GM12878 (cell line): ENCODE data around the gene SLC4A1. TPM values are rescaled to one million over a fixed set of nuclear protein-coding genes. Genes with fewer than 3 reads are reported as not detected.

Experiments used
- ATAC-seq: fragments of 200-7000 bp; cut with Tn5 transposase; 3 replicates; pipeline ENCODE4 v1.9.1; 2020; ENCODE audit warnings: mild to moderate bottlenecking, moderate library complexity
- BruUV-seq: library from RNA; stranded (reverse); fragments of 400-500 nt; replicated peaks from 2 replicates; lab custom pipeline; 2021; lab: Mats Ljungman, UMichigan
- CTCF ChIA-PET: fragments of 300-600 bp; sonication (Branson Sonifier 250); formaldehyde crosslinking; extraction: SDS; loops from one replicate; lab custom pipeline; 2021; ENCODE audit warnings: inconsistent platforms; lab: Yijun Ruan, JAX
- POLR2A ChIA-PET: fragments of 350-600 bp; formaldehyde crosslinking; extraction: SDS; loops from one replicate; lab custom pipeline; 2021; ENCODE audit warnings: inconsistent platforms; lab: Charles Lee
- RAD21 ChIA-PET: fragments of 300-600 bp; sonication (Branson Sonifier 250); formaldehyde crosslinking; loops from one replicate; lab custom pipeline; 2023; ENCODE audit warnings: antibody characterized with exemption; ENCODE audit not compliant: unreplicated experiment; lab: Charles Lee
- SMC1A ChIA-PET: fragments of 300-600 bp; sonication (Branson Sonifier 250); formaldehyde crosslinking; loops from one replicate; lab custom pipeline; 2023; ENCODE audit not compliant: unreplicated experiment, uncharacterized antibody; lab: Charles Lee
- DNase-seq: peaks from one replicate; pipeline ENCODE4 v3.0.0-alpha.2; 2011; ENCODE audit warnings: low read depth, low spot score
- FAIRE-seq: peaks from 3 replicates; lab custom pipeline; 2011; peaks lifted over from hg19 to GRCh38; lab: Jason Lieb, UNC
- H2AFZ ChIP-seq: 2 replicates; pipeline ENCODE4 v1.6.0; 2011; ENCODE audit warnings: low read depth, low read length, control low read depth; ENCODE audit not compliant: control insufficient read depth
- H3K27ac ChIP-seq: 2 replicates; pipeline ENCODE4 v1.5.1; 2011; ENCODE audit warnings: control low read depth; ENCODE audit not compliant: control insufficient read depth, insufficient read depth
- H3K27me3 ChIP-seq, 2 experiments: replicated peaks in 1 of 2; 2 replicates each; pipeline versions ENCODE4 v1.6.0 to v1.6.1; 2011; ENCODE audit warnings: low read length in 1 of 2; ENCODE audit not compliant: control insufficient read depth in 2 of 2, insufficient read depth in 2 of 2
- H3K36me3 ChIP-seq, 2 experiments: 2 replicates each; pipeline ENCODE4 v1.5.1; 2011; ENCODE audit warnings: low read length in 1 of 2; ENCODE audit not compliant: control insufficient read depth in 2 of 2, insufficient read depth in 2 of 2
- H3K4me1 ChIP-seq: 2 replicates; pipeline ENCODE4 v1.6.1; 2011; ENCODE audit warnings: mild to moderate bottlenecking, low read length, moderate library complexity, mixed read lengths; ENCODE audit not compliant: control insufficient read depth, insufficient read depth
- H3K4me2 ChIP-seq: 2 replicates; pipeline ENCODE4 v1.6.0; 2011; ENCODE audit warnings: control low read depth; ENCODE audit not compliant: control insufficient read depth, insufficient read depth
- H3K4me3 ChIP-seq: fragments of 200-600 bp; sonication (generic); 2 replicates; pipeline ENCODE4 v1.5.1; 2016
- H3K79me2 ChIP-seq: 2 replicates; pipeline ENCODE4 v1.6.0; 2011; ENCODE audit warnings: low read length; ENCODE audit not compliant: control insufficient read depth, insufficient read depth
- H3K9ac ChIP-seq: 2 replicates; pipeline ENCODE4 v1.8.0; 2011; ENCODE audit warnings: low read length, control low read depth, mixed read lengths; ENCODE audit not compliant: control insufficient read depth, insufficient read depth
- H3K9me3 ChIP-seq: replicated peaks from 3 replicates; pipeline ENCODE4 v1.5.1; 2011; ENCODE audit warnings: mild to moderate bottlenecking, low read length; ENCODE audit not compliant: control insufficient read depth, insufficient read depth
- H4K20me1 ChIP-seq: 2 replicates; pipeline ENCODE4 v1.6.0; 2011; ENCODE audit not compliant: control insufficient read depth, insufficient read depth
- MAX ChIP-seq: IDR thresholded peaks from 2 replicates; pipeline ENCODE4 v1.6.1; 2012; ENCODE audit warnings: low read depth, low read length, improper control_type of control experiment
- MXI1 ChIP-seq: fragments of 150-350 bp; IDR thresholded peaks from 2 replicates; pipeline ENCODE4 v1.6.1; 2011; ENCODE audit warnings: low read depth, mild to moderate bottlenecking, inconsistent platforms, low read length, improper control_type of control experiment
- PBX3 ChIP-seq: IDR thresholded peaks from 2 replicates; pipeline ENCODE4 v1.6.1; 2011; ENCODE audit warnings: mild to moderate bottlenecking, low read depth, low read length, moderate library complexity; ENCODE audit not compliant: insufficient replicate concordance
- PML ChIP-seq: IDR thresholded peaks from 2 replicates; pipeline ENCODE4 v1.6.1; 2012; ENCODE audit warnings: low read length, inconsistent platforms
- RAD51 ChIP-seq: fragments of 450-650 bp; IDR thresholded peaks from 2 replicates; pipeline ENCODE4 v1.6.1; 2016; ENCODE audit warnings: moderate library complexity, mild to moderate bottlenecking, inconsistent platforms
- SMARCA5 ChIP-seq: fragments of 450-650 bp; IDR thresholded peaks from 2 replicates; pipeline ENCODE4 v1.6.1; 2017; ENCODE audit warnings: mild to moderate bottlenecking
- ZNF592 ChIP-seq: fragments of 450-650 bp; IDR thresholded peaks from 2 replicates; pipeline ENCODE4 v1.6.1; 2017; ENCODE audit warnings: mild to moderate bottlenecking, moderate library complexity
- WGBS: methylation state at CpG from one replicate; pipeline ENCODE4 v1.1.6; 2016; ENCODE audit warnings: low lambda C conversion rate; ENCODE audit not compliant: insufficient replicate concordance, insufficient coverage; ENCODE audit errors: missing lambda C conversion rate; 5-methylcytosine and 5-hydroxymethylcytosine counted together
- in situ Hi-C: fragments of 300-500 bp; cut with MboI; formaldehyde crosslinking; loops from 9 replicates; pipeline ENCODE4 v1.14.3; 2018; ENCODE audit warnings: mixed read lengths
- intact Hi-C: fragments of 100-400 bp; cut with micrococcal nuclease; formaldehyde crosslinking; loops from one replicate; pipeline ENCODE4 v1.14.2; 2022; ENCODE audit not compliant: unreplicated experiment
- polyA plus RNA-seq, 11 experiments: library from polyadenylated mRNA; depleted of rRNA in 4 of 11; unstranded in 6 of 11; stranded (reverse) in 5 of 11; fragments of >200 nt; fragmentation: Nextera tagmentation in 4 of 11; fragmentation: Illumina TruSeq in 1 of 11; extraction: Ambion mirVana in 4 of 11; extraction: Trizol in 1 of 11; gene quantifications; 1 replicate in 1 of 11; 2 replicates in 10 of 11; pipeline versions ENCODE4 v1.2.1 to v1.2.3, GENCODE V29; 2011 to 2016; ENCODE audit warnings: inconsistent platforms in 2 of 11, missing spikeins in 2 of 11, low read depth in 1 of 11
- total RNA-seq, 4 experiments: library from RNA; depleted of rRNA in 3 of 4; stranded (reverse); fragments of >200 nt in 3 of 4; fragmentation: Illumina TruSeq in 1 of 4; extraction: Trizol in 1 of 4; gene quantifications; 2 replicates each; pipeline versions ENCODE4 v1.2.1 to v1.2.3, GENCODE V29; 2013 to 2021
- TF ChIP-seq, protein P1 (sequence below): fragments of 450-650 bp; IDR thresholded peaks from 2 replicates; pipeline ENCODE4 v1.6.1; 2017; ENCODE audit warnings: borderline replicate concordance
- TF ChIP-seq, protein P2 (sequence below): IDR thresholded peaks from 2 replicates; pipeline ENCODE4 v1.6.1; 2011; ENCODE audit warnings: low read depth, low read length, improper control_type of control experiment, borderline replicate concordance

SLC4A1 gene
- total and polyA plus RNA-seq, 10 of the 15 experiments (the other 5 are each of a cell fraction or from before 2014, with no cell fraction given) = 0.03 TPM; not detected in 9

- Histone ChIP-seq H3K9ac (no peak overlapping the region), H4K20me1 (no peaks in the 10 kb centered on the region), H3K4me3 (no peak overlapping the region), H3K27ac (no peak overlapping the region), H3K79me2 (no peaks in the 10 kb centered on the region), H3K27me3 (no peaks in the 10 kb centered on the region), H2AFZ (no peak overlapping the region), H3K36me3 (no peaks in the 10 kb centered on the region), H3K4me1 (no peaks in the 10 kb centered on the region), H3K4me2 (no peak overlapping the region), H3K9me3 (no peaks in the 10 kb centered on the region)
- RAD21 ChIA-PET = no interaction called here
- WGBS = 24% methylated on average over 3 of the region's 4 CpGs
- in situ Hi-C loops = no loop called here
- intact Hi-C loops = no loop called here
- SMC1A ChIA-PET = no interaction called here
- FAIRE-seq = no peak
- POLR2A ChIA-PET = no interaction called here
- TF ChIP-seq MAX = no peak
- peak; percentile 39; the same call in 2 of the 3 replicates for ATAC-seq
- no peak for DNase-seq
- CTCF ChIA-PET = interaction anchor here (1.8 kb wide), 1 partner anchor 11 kb away, joined by 4 read pairs; no protein-coding TSS in a partner anchor
- no TSS peak for BruUV-seq
Observed at GRCh38 chr17:44256671-44257070, 11.3 kb downstream of the SLC4A1 start.

DNA sequence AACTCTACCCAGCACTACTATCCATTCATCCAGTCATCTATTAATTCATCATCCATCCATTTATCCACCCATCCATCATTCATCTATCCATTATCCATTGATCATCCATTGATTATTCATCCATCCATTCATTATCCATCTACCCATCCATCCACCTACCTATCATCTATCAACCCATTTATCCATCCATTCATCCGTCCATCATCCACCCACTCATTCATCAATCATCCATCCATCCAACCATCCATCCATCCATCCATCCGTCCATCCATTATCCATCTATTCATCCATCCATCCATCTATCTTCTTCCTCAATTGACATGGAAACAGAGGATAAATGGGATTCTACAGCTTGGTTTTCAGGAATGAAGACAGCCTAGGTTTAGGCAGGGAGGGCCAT, 12.0 kb downstream of the SLC4A1 start:
- SMC1A ChIA-PET = no interaction called here
- Histone ChIP-seq H3K27ac (no peak overlapping the region), H3K79me2 (no peaks in the 10 kb centered on the region), H3K36me3 (no peaks in the 10 kb centered on the region), H3K4me3 (no peak overlapping the region), H3K4me1 (no peaks in the 10 kb centered on the region), H3K27me3 (no peaks in the 10 kb centered on the region), H3K9ac (no peak overlapping the region), H2AFZ (no peak overlapping the region), H3K9me3 (no peaks in the 10 kb centered on the region), H4K20me1 (no peaks in the 10 kb centered on the region), H3K4me2 (no peak overlapping the region)
- intact Hi-C loops (no loop called here), in situ Hi-C loops (no loop called here)
- BruUV-seq = no TSS peak
- FAIRE-seq = no peak
- CTCF ChIA-PET = interaction anchor here (1.2 to 1.8 kb wide), 2 partner anchors 10 to 46 kb away, joined by 3 to 4 read pairs; no protein-coding TSS in a partner anchor
- WGBS = 21% methylated on average over 2 of the region's 2 CpGs
- no peak for ATAC-seq
- RAD21 ChIA-PET = no interaction called here
- POLR2A ChIA-PET = interaction anchor here (0.6 kb wide), 1 partner anchor 446 kb away, joined by 3 read pairs; no protein-coding TSS in a partner anchor
- no peak for DNase-seq
- TF ChIP-seq, protein P1, sequence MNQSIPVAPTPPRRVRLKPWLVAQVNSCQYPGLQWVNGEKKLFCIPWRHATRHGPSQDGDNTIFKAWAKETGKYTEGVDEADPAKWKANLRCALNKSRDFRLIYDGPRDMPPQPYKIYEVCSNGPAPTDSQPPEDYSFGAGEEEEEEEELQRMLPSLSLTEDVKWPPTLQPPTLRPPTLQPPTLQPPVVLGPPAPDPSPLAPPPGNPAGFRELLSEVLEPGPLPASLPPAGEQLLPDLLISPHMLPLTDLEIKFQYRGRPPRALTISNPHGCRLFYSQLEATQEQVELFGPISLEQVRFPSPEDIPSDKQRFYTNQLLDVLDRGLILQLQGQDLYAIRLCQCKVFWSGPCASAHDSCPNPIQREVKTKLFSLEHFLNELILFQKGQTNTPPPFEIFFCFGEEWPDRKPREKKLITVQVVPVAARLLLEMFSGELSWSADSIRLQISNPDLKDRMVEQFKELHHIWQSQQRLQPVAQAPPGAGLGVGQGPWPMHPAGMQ = no peak
- TF ChIP-seq, protein P2, sequence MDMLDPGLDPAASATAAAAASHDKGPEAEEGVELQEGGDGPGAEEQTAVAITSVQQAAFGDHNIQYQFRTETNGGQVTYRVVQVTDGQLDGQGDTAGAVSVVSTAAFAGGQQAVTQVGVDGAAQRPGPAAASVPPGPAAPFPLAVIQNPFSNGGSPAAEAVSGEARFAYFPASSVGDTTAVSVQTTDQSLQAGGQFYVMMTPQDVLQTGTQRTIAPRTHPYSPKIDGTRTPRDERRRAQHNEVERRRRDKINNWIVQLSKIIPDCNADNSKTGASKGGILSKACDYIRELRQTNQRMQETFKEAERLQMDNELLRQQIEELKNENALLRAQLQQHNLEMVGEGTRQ = no peak
- no peak for TF ChIP-seq SMARCA5
- TF ChIP-seq PBX3 = no peak
- no peak for TF ChIP-seq RAD51
- no peak for TF ChIP-seq ZNF592
- no peak for TF ChIP-seq PML
- TF ChIP-seq MXI1 = no peak
